ENCODE results near the gene VIPR1. TPM values are rescaled to one million over a fixed set of nuclear protein-coding genes. Genes with fewer than 3 reads are reported as not detected.

The VIPR1 gene
- total RNA-seq, 1 experiment from 2014 or later = 0.41 TPM

DNA sequence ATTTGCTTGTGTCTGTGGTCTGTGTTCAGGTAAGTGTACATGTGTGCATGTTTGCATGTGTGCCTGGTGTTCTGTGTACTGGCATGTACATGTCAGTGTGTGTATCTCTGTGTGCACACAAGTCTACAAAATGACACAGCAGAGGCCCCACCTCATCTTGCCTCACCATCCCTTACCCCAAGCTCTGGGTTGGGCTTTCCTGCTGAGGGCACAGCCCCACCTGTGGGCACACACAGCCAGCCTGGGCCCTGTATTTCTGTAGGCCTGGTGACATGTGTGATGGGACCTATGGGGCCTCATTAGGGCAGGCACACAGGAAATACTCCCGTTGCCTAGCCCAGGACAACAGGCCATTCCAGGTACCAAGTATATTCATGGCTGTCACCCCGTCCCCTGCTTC lies 13.5 kb downstream of the VIPR1 start:
- no peak for ATAC-seq

GRCh38 chr3:42516443-42516842 lies 14.0 kb downstream of the VIPR1 start:
- TF ChIP-seq SIN3A (IDR thresholded peaks at IDR 0.05; ENCODE audit: borderline replicate concordance, insufficient read depth, low read depth, low read length) (no peak), POLR2AphosphoS5 (IDR thresholded peaks at IDR 0.05; ENCODE audit: low read depth, low read length) (no peak), REST (IDR thresholded peaks at IDR 0.05; ENCODE audit: insufficient read depth in 1 of 2, low read depth in 2 of 2, low read length in 1 of 2) (no peak), TCF7L2 (IDR thresholded peaks at IDR 0.05; ENCODE audit: low read depth, low read length) (no peak)
- intact Hi-C loops (cut with micrococcal nuclease; ENCODE audit: unreplicated experiment) = no loop called here
- in situ Hi-C loops (cut with HindIII; ENCODE audit: low pct_unique_long_range_greater_than_20kb, low sequenced_read_pairs) = no loop called here
- ChIA-PET CTCF (no interaction called here), POLR2A (interaction anchor here (0.6 kb wide), 1 partner anchor 487 kb away, joined by 6 read pairs; no protein-coding TSS in a partner anchor)
- H3K27me3 ChIP-seq (ENCODE audit: control insufficient read depth, insufficient read depth, low read length) = no peaks in the 10 kb centered on the region
- DNase-seq (ENCODE audit: low read depth, low spot score) (no peak), ATAC-seq (no peak)
- no peaks in the 10 kb centered on the region for H3K4me1 ChIP-seq (ENCODE audit: control insufficient read depth, insufficient read depth, low read length)
- no peak overlapping the region for H3K4me3 ChIP-seq (ENCODE audit: low read depth in 2 of 2, low read length in 2 of 2)
- no peaks in the 10 kb centered on the region for H3K9me3 ChIP-seq (ENCODE audit: control insufficient read depth, insufficient read depth, low read depth, low read length)
- no peak overlapping the region for H3K27ac ChIP-seq (ENCODE audit: low read length)
- no peaks in the 10 kb centered on the region for H3K36me3 ChIP-seq (ENCODE audit: control insufficient read depth, insufficient read depth, low read length)
- BruUV-seq (replicated peaks) = no TSS peak

More for the DNA sequence above, 13.5 kb downstream of the VIPR1 start:
- CTCF ChIA-PET = no interaction called here
- Histone ChIP-seq H3K4me3 (ENCODE audit: low read depth in 2 of 2, low read length in 2 of 2) (no peak overlapping the region), H3K36me3 (ENCODE audit: control insufficient read depth, insufficient read depth, low read length) (no peaks in the 10 kb centered on the region), H3K9me3 (ENCODE audit: control insufficient read depth, insufficient read depth, low read depth, low read length) (no peaks in the 10 kb centered on the region), H3K27ac (ENCODE audit: low read length) (no peak overlapping the region), H3K4me1 (ENCODE audit: control insufficient read depth, insufficient read depth, low read length) (no peaks in the 10 kb centered on the region), H3K27me3 (ENCODE audit: control insufficient read depth, insufficient read depth, low read length) (no peaks in the 10 kb centered on the region)
- POLR2A ChIA-PET = no interaction called here
- intact Hi-C loops (cut with micrococcal nuclease; ENCODE audit: unreplicated experiment) = no loop called here
- DNase-seq (ENCODE audit: low read depth, low spot score) = no peak
- BruUV-seq (replicated peaks) = no TSS peak
- in situ Hi-C loops (cut with HindIII; ENCODE audit: low pct_unique_long_range_greater_than_20kb, low sequenced_read_pairs) = no loop called here
- TF ChIP-seq CTCF (IDR thresholded peaks at IDR 0.05) (no peak), TCF7L2 (IDR thresholded peaks at IDR 0.05; ENCODE audit: low read depth, low read length) (no peak), POLR2AphosphoS5 (IDR thresholded peaks at IDR 0.05; ENCODE audit: low read depth, low read length) (no peak), REST (IDR thresholded peaks at IDR 0.05; ENCODE audit: insufficient read depth in 1 of 2, low read depth in 2 of 2, low read length in 1 of 2) (no peak), SIN3A (IDR thresholded peaks at IDR 0.05; ENCODE audit: borderline replicate concordance, insufficient read depth, low read depth, low read length) (no peak)

All from Panc1 (cell line).